OCI-LY7 (cell line): ENCODE results near the gene ZNF576. TPM values are rescaled to one million over a fixed set of nuclear protein-coding genes. Genes with fewer than 3 reads are reported as not detected.

Experiments used
- BruUV-seq: library from RNA; stranded (reverse); fragments of 400-500 nt; replicated peaks from 2 replicates; lab custom pipeline; 2021; lab: Mats Ljungman, UMichigan
- CTCF ChIA-PET: fragments of 300-600 bp; sonication (Branson Sonifier 250); formaldehyde crosslinking; loops from one replicate; lab custom pipeline; 2022; ENCODE audit warnings: antibody characterized with exemption; ENCODE audit not compliant: unreplicated experiment; lab: Charles Lee
- POLR2A ChIA-PET: fragments of 300-600 bp; sonication (Branson Sonifier 250); formaldehyde crosslinking; loops from one replicate; lab custom pipeline; 2022; ENCODE audit warnings: antibody characterized with exemption; lab: Charles Lee
- DNase-seq: peaks from one replicate; pipeline ENCODE4 v3.0.0-alpha.2; 2015; ENCODE audit warnings: low spot score
- H2AFZ ChIP-seq: fragments of 200-600 bp; sonication (generic), shearing (Covaris generic); 2 replicates; pipeline ENCODE4 v1.6.1; 2014; ENCODE audit warnings: mild to moderate bottlenecking, antibody characterized with exemption, low read length, moderate library complexity
- H3K27ac ChIP-seq: fragments of 200-600 bp; sonication (generic); 2 replicates; pipeline ENCODE4 v1.5.1; 2014; ENCODE audit warnings: mixed run types, low read depth, mild to moderate bottlenecking, moderate library complexity, low read length, inconsistent platforms; ENCODE audit not compliant: poor library complexity, severe bottlenecking
- H3K36me3 ChIP-seq: fragments of 200-600 bp; sonication (generic); 2 replicates; pipeline ENCODE4 v1.6.1; 2014; ENCODE audit warnings: mild to moderate bottlenecking, antibody characterized with exemption, low read length, moderate library complexity, mixed read lengths; ENCODE audit not compliant: insufficient read depth
- H3K4me1 ChIP-seq: fragments of 200-600 bp; sonication (generic); 2 replicates; pipeline ENCODE4 v1.5.1; 2014; ENCODE audit warnings: mild to moderate bottlenecking, low read length; ENCODE audit not compliant: insufficient read depth, poor library complexity, severe bottlenecking
- H3K4me2 ChIP-seq: fragments of 200-600 bp; sonication (generic); 2 replicates; pipeline ENCODE4 v1.6.1; 2014; ENCODE audit warnings: mild to moderate bottlenecking, low read length
- H3K4me3 ChIP-seq: fragments of 200-600 bp; sonication (generic); 2 replicates; pipeline ENCODE4 v1.5.1; 2014; ENCODE audit warnings: mild to moderate bottlenecking, low read depth, low read length; ENCODE audit not compliant: poor library complexity, severe bottlenecking
- H3K79me2 ChIP-seq: fragments of 200-600 bp; sonication (generic); 2 replicates; pipeline ENCODE4 v1.6.1; 2016; ENCODE audit warnings: low read depth, mild to moderate bottlenecking, low read length, moderate library complexity, mixed read lengths; ENCODE audit not compliant: insufficient read depth
- H3K9me2 ChIP-seq: fragments of 200-600 bp; sonication (generic); 2 replicates; pipeline ENCODE4 v1.6.1; 2016; ENCODE audit warnings: mild to moderate bottlenecking, low read length, mixed read lengths; ENCODE audit not compliant: insufficient read depth
- H3K9me3 ChIP-seq: fragments of 200-600 bp; sonication (generic); 2 replicates; pipeline ENCODE4 v1.6.1; 2014; ENCODE audit warnings: mild to moderate bottlenecking, mixed run types, low read length, mixed read lengths
- H4K20me1 ChIP-seq: fragments of 200-600 bp; sonication (generic); 2 replicates; pipeline ENCODE4 v1.6.1; 2014; ENCODE audit warnings: mild to moderate bottlenecking, antibody characterized with exemption, low read length, moderate library complexity, mixed read lengths; ENCODE audit not compliant: insufficient read depth
- CTCF ChIP-seq: fragments of 200-600 bp; sonication (generic); conservative IDR thresholded peaks from 2 replicates; pipeline ENCODE4 v1.5.1; 2014; ENCODE audit warnings: mild to moderate bottlenecking, antibody characterized with exemption, low read length, moderate library complexity, mixed read lengths
- EZH2phosphoT487 ChIP-seq: fragments of 200-600 bp; sonication (generic); IDR thresholded peaks from 2 replicates; pipeline ENCODE4 v1.6.1; 2018; ENCODE audit warnings: low read depth, borderline replicate concordance, mild to moderate bottlenecking, mixed run types, antibody characterized with exemption, low read length, moderate library complexity, mixed read lengths
- intact Hi-C: fragments of 100-400 bp; cut with micrococcal nuclease; formaldehyde crosslinking; loops from one replicate; pipeline ENCODE4 v1.10.0; 2022; ENCODE audit not compliant: unreplicated experiment
- total RNA-seq, 2 experiments: library from RNA; depleted of rRNA in 1 of 2; stranded (reverse); fragments of >200 nt in 1 of 2; shearing (Covaris generic) in 1 of 2; gene quantifications; 2 replicates each; pipeline ENCODE4 v1.2.3, GENCODE V29; 2014 to 2022

ZNF576 gene
- total RNA-seq, 2 experiments from 2014 or later = 17.8 to 20.2 TPM

- Histone ChIP-seq H3K4me2 (peak overlapping the region; percentile 89), H3K4me3 (peak overlapping the region; percentile 72), H3K79me2 (peaks cover 42% of the 10 kb centered on the region), H3K9me2 (no peaks in the 10 kb centered on the region), H2AFZ (peak overlapping the region; percentile 12), H3K9me3 (no peaks in the 10 kb centered on the region), H3K27ac (peak overlapping the region; percentile 79), H3K36me3 (peaks cover 9% of the 10 kb centered on the region), H4K20me1 (no peaks in the 10 kb centered on the region), H3K4me1 (peaks cover 19% of the 10 kb centered on the region)
- TSS peak; percentile 80 for BruUV-seq
- intact Hi-C loops = no loop called here
- ChIA-PET CTCF (no interaction called here), POLR2A (interaction anchor here (0.7 kb wide), 1 partner anchor 22 kb away, joined by 9 read pairs; the partner anchor contains the start of gene ZNF576)
- peak; percentile 80 for DNase-seq
- no peak for TF ChIP-seq CTCF
- TF ChIP-seq EZH2phosphoT487 = no peak
Measured at GRCh38 chr19:43618921-43619261, 22.5 kb downstream of the ZNF576 start.

- Histone ChIP-seq H3K9me2 (no peaks in the 10 kb centered on the region), H3K4me2 (peak within 1 kb of the TSS; percentile 89), H4K20me1 (no peaks in the 10 kb centered on the region), H3K27ac (peak within 1 kb of the TSS; percentile 79), H3K36me3 (0 out of 2 replicates have a peak, but pooled peaks cover 4% of the 10 kb centered on the region), H3K4me1 (peaks cover 19% of the 10 kb centered on the region), H3K4me3 (peak within 1 kb of the TSS; percentile 72), H2AFZ (peak within 1 kb of the TSS; percentile 12), H3K9me3 (no peaks in the 10 kb centered on the region), H3K79me2 (peaks cover 42% of the 10 kb centered on the region)
- TF ChIP-seq EZH2phosphoT487 (no peak), CTCF (no peak)
- peak; percentile 97 for DNase-seq
- ChIA-PET POLR2A (no interaction called here), CTCF (no interaction called here)
- no TSS peak for BruUV-seq
- intact Hi-C loops = no loop called here
Measured at GRCh38 chr19:43619262-43620060, 23.1 kb downstream of the ZNF576 start, which contains the start of gene ZNF428. Gene ZNF428, minus strand, starts transcription at chr19:43619629. Its CDS starts 5,325 bp downstream, at chr19:43614304.
